CD4-positive, CD25-positive, alpha-beta regulatory T cell (primary cell): Measurements from ENCODE around the gene TMED9. TPM values are rescaled to one million over a fixed set of nuclear protein-coding genes. Genes with fewer than 3 reads are reported as not detected.

Experiments
- ATAC-seq, 2 donors: fragments of 150-1000 bp; cut with Tn5 transposase; one replicate each; pipeline ENCODE4 v1.10.0; 2021; ENCODE audit warnings: low read depth in 2 of 2, moderate number of reproducible peaks in 2 of 2, moderate library complexity in 1 of 2
- DNase-seq, 3 donors: peaks; one replicate each; pipeline versions ENCODE4 v3.0.0 to v3.0.0-alpha.2; 2012 to 2022; ENCODE audit warnings: mixed read lengths in 1 of 3
- H3K27ac ChIP-seq: one replicate; pipeline ENCODE4 v1.7.0; 2013; ENCODE audit warnings: mild to moderate bottlenecking, low read length; ENCODE audit not compliant: insufficient read depth, poor library complexity, severe bottlenecking
- H3K27me3 ChIP-seq: one replicate; pipeline ENCODE4 v1.7.0; 2013; ENCODE audit warnings: low read length; ENCODE audit not compliant: control insufficient read depth, insufficient read depth
- H3K36me3 ChIP-seq: one replicate; pipeline ENCODE4 v1.7.0; 2013; ENCODE audit warnings: mild to moderate bottlenecking, low read length, moderate library complexity; ENCODE audit not compliant: control insufficient read depth, insufficient read depth
- H3K4me1 ChIP-seq: 2 replicates; pipeline ENCODE4 v1.7.0; 2013; ENCODE audit warnings: mild to moderate bottlenecking, low read length; ENCODE audit not compliant: insufficient read depth, control insufficient read depth, poor library complexity, severe bottlenecking
- H3K4me3 ChIP-seq: one replicate; pipeline ENCODE4 v1.7.0; 2013; ENCODE audit warnings: low read depth, mild to moderate bottlenecking, low read length, moderate library complexity
- H3K9me3 ChIP-seq, 2 experiments: 1 replicate in 1 of 2; 2 replicates in 1 of 2; pipeline ENCODE4 v1.7.0; 2013; ENCODE audit warnings: low read length in 2 of 2, mild to moderate bottlenecking in 1 of 2, moderate library complexity in 1 of 2; ENCODE audit not compliant: control insufficient read depth in 2 of 2
- H3K27ac Mint-ChIP-seq, 3 donors: one replicate each; pipeline ENCODE4 v1.8.0; 2020 to 2022; ENCODE audit warnings: mild to moderate bottlenecking in 3 of 3, mixed read lengths in 3 of 3, moderate library complexity in 2 of 3
- H3K27me3 Mint-ChIP-seq: one replicate; pipeline ENCODE4 v1.8.0; 2022; ENCODE audit warnings: mild to moderate bottlenecking, mixed read lengths
- H3K36me3 Mint-ChIP-seq: one replicate; pipeline ENCODE4 v1.8.0; 2020; ENCODE audit warnings: mixed read lengths
- H3K4me1 Mint-ChIP-seq, 4 donors: one replicate each; pipeline ENCODE4 v1.8.0; 2020 to 2022; ENCODE audit warnings: mixed read lengths in 4 of 4, mild to moderate bottlenecking in 1 of 4
- H3K4me3 Mint-ChIP-seq, 4 donors: one replicate each; pipeline ENCODE4 v1.8.0; 2020 to 2022; ENCODE audit warnings: mild to moderate bottlenecking in 4 of 4, mixed read lengths in 4 of 4, moderate library complexity in 3 of 4
- H3K9me3 Mint-ChIP-seq, 7 donors: one replicate each; pipeline ENCODE4 v1.8.0; 2020 to 2022; ENCODE audit warnings: mixed read lengths in 7 of 7, mild to moderate bottlenecking in 3 of 7, moderate library complexity in 2 of 7
- polyA plus RNA-seq, 4 donors: library from polyadenylated mRNA; unstranded; fragments of 300-500 nt; fragmentation: Illumina TruSeq; gene quantifications; one replicate each; pipeline ENCODE4 v1.2.3, GENCODE V29; 2021
- total RNA-seq: library from RNA; stranded (reverse); gene quantifications from one replicate; pipeline ENCODE4 v1.2.3, GENCODE V29; 2022

The TMED9 gene
- total and polyA plus RNA-seq, 5 donors from 2014 or later: 63.2 to 141 (median 91.8) TPM

GRCh38 chr5:177596775-177597238 lies 4.8 kb downstream of the TMED9 start:
- peaks cover 35% of the 10 kb centered on the region for H3K4me1 ChIP-seq
- H3K27ac ChIP-seq: no peak overlapping the region
- no peaks in the 10 kb centered on the region for H3K9me3 ChIP-seq
- DNase-seq: no peak
- ATAC-seq: no peak
- peaks cover 35% of the 10 kb centered on the region for H3K36me3 ChIP-seq
- Mint-ChIP-seq H3K27ac (peak overlapping the region in 1 of 3 donors; percentile 80), H3K9me3 (no peaks in the 10 kb centered on the region), H3K4me3 (peak overlapping the region in 3 of 4 donors; percentile 38 to 73 (median 47)), H3K4me1 (peaks cover 0 to 50% (median 23%) of the 10 kb centered on the region in 4 donors), H3K36me3 (peaks cover 19% of the 10 kb centered on the region), H3K27me3 (peaks cover 6% of the 10 kb centered on the region)
- H3K4me3 ChIP-seq: no peak overlapping the region
- no peaks in the 10 kb centered on the region for H3K27me3 ChIP-seq

GRCh38 chr5:177598477-177598876 lies 6.5 kb downstream of the TMED9 start:
- H3K9me3 ChIP-seq: no peaks in the 10 kb centered on the region
- Mint-ChIP-seq H3K4me1 (peaks cover 0 to 44% (median 19%) of the 10 kb centered on the region in 4 donors), H3K27ac (peak overlapping the region in 2 of 3 donors; percentile 77 to 92), H3K27me3 (peaks cover 6% of the 10 kb centered on the region), H3K36me3 (peaks cover 16% of the 10 kb centered on the region), H3K4me3 (peak overlapping the region; percentile 76 to 93 (median 79)), H3K9me3 (no peaks in the 10 kb centered on the region)
- ATAC-seq (no peak), DNase-seq (no peak)
- no peak overlapping the region for H3K27ac ChIP-seq
- peaks cover 31% of the 10 kb centered on the region for H3K36me3 ChIP-seq
- H3K4me3 ChIP-seq: peak overlapping the region; percentile 3
- H3K27me3 ChIP-seq: no peaks in the 10 kb centered on the region
- peaks cover 22% of the 10 kb centered on the region for H3K4me1 ChIP-seq

- peak within 1 kb of the TSS; percentile 67 for H3K27ac ChIP-seq
- peaks cover 17% of the 10 kb centered on the region for H3K36me3 ChIP-seq
Measured at GRCh38 chr5:177599731-177600507, 7.9 kb downstream of the TMED9 start, which contains the start of gene B4GALT7. Gene B4GALT7 (plus strand): TSS chr5:177600132. CDS start chr5:177600211, 79 bp downstream.

GRCh38 chr5:177600508-177601018 lies 8.6 kb downstream of the TMED9 start:
- Histone ChIP-seq H3K4me3 (peak overlapping the region; percentile 87), H3K4me1 (peaks cover 17% of the 10 kb centered on the region), H3K36me3 (peaks cover 14% of the 10 kb centered on the region), H3K27ac (peak overlapping the region; percentile 67), H3K9me3 (no peaks in the 10 kb centered on the region), H3K27me3 (no peaks in the 10 kb centered on the region)
- peaks cover 6% of the 10 kb centered on the region for H3K27me3 Mint-ChIP-seq
- peak overlapping the region; percentile 92 to 100 (median 96) for H3K27ac Mint-ChIP-seq
- ATAC-seq: no peak
- H3K9me3 Mint-ChIP-seq: no peaks in the 10 kb centered on the region
- H3K36me3 Mint-ChIP-seq: peaks cover 16% of the 10 kb centered on the region
- peak in 2 of 3 donors; percentile 19 to 46 for DNase-seq
- peaks cover 0 to 50% (median 17%) of the 10 kb centered on the region in 4 donors for H3K4me1 Mint-ChIP-seq
- H3K4me3 Mint-ChIP-seq: peak overlapping the region; percentile 91 to 98 (median 94)

More at GRCh38 chr5:177599731-177600507, 7.9 kb downstream of the TMED9 start, which contains the start of gene B4GALT7:
- no peaks in the 10 kb centered on the region for H3K9me3 ChIP-seq
- Mint-ChIP-seq H3K27ac (peak within 1 kb of the TSS; percentile 92 to 100 (median 96)), H3K36me3 (peaks cover 11% of the 10 kb centered on the region), H3K27me3 (peaks cover 6% of the 10 kb centered on the region), H3K4me1 (peaks cover 0 to 44% (median 17%) of the 10 kb centered on the region in 4 donors), H3K9me3 (no peaks in the 10 kb centered on the region), H3K4me3 (peak within 1 kb of the TSS; percentile 93 to 98 (median 94))
- H3K4me1 ChIP-seq: peaks cover 17% of the 10 kb centered on the region
- no peaks in the 10 kb centered on the region for H3K27me3 ChIP-seq
- ATAC-seq (peak; percentile 90 to 91), DNase-seq (peak; percentile 74 to 86 (median 85))
- peak within 1 kb of the TSS; percentile 87 for H3K4me3 ChIP-seq

- ATAC-seq: no peak
- H3K4me3 ChIP-seq: peak overlapping the region; percentile 87
- no peak overlapping the region for H3K27ac ChIP-seq
- no peaks in the 10 kb centered on the region for H3K27me3 ChIP-seq
- peaks cover 6% of the 10 kb centered on the region for H3K27me3 Mint-ChIP-seq
- H3K36me3 ChIP-seq: peaks cover 8% of the 10 kb centered on the region
- peak overlapping the region in 2 of 3 donors; percentile 92 to 96 for H3K27ac Mint-ChIP-seq
- H3K4me1 Mint-ChIP-seq: peaks cover 0 to 54% (median 18%) of the 10 kb centered on the region in 4 donors
- DNase-seq: no peak
- H3K9me3 ChIP-seq: no peaks in the 10 kb centered on the region
- peak overlapping the region; percentile 91 to 98 (median 94) for H3K4me3 Mint-ChIP-seq
- peaks cover 15% of the 10 kb centered on the region for H3K36me3 Mint-ChIP-seq
- H3K4me1 ChIP-seq: peaks cover 17% of the 10 kb centered on the region
- H3K9me3 Mint-ChIP-seq: no peaks in the 10 kb centered on the region
Measured at GRCh38 chr5:177601126-177601525, 9.1 kb downstream of the TMED9 start.

- Histone ChIP-seq H3K36me3 (peaks cover 3% of the 10 kb centered on the region), H3K27ac (no peak overlapping the region), H3K4me3 (no peak overlapping the region), H3K4me1 (peaks cover 17% of the 10 kb centered on the region), H3K9me3 (no peaks in the 10 kb centered on the region), H3K27me3 (no peaks in the 10 kb centered on the region)
- H3K4me1 Mint-ChIP-seq: peaks cover 0 to 58% (median 19%) of the 10 kb centered on the region in 4 donors
- DNase-seq (no peak), ATAC-seq (no peak)
- peaks cover 6% of the 10 kb centered on the region for H3K27me3 Mint-ChIP-seq
- peak overlapping the region in 2 of 3 donors; percentile 15 to 42 for H3K27ac Mint-ChIP-seq
- H3K4me3 Mint-ChIP-seq: peak overlapping the region; percentile 67 to 96 (median 92)
- no peaks in the 10 kb centered on the region for H3K9me3 Mint-ChIP-seq
- peaks cover 18% of the 10 kb centered on the region for H3K36me3 Mint-ChIP-seq
Measured at GRCh38 chr5:177601577-177602457, 9.8 kb downstream of the TMED9 start.

GRCh38 chr5:177602458-177602830 lies 10.4 kb downstream of the TMED9 start:
- peaks cover 0 to 63% (median 19%) of the 10 kb centered on the region in 4 donors for H3K4me1 Mint-ChIP-seq
- no peaks in the 10 kb centered on the region for H3K27me3 ChIP-seq
- peaks cover 6% of the 10 kb centered on the region for H3K27me3 Mint-ChIP-seq
- ATAC-seq (no peak), DNase-seq (no peak)
- peaks cover 3% of the 10 kb centered on the region for H3K36me3 ChIP-seq
- H3K4me1 ChIP-seq: peaks cover 22% of the 10 kb centered on the region
- H3K27ac ChIP-seq: no peak overlapping the region
- H3K4me3 Mint-ChIP-seq: peak overlapping the region in 2 of 4 donors; percentile 3 to 69
- peaks cover 18% of the 10 kb centered on the region for H3K36me3 Mint-ChIP-seq
- H3K4me3 ChIP-seq: no peak overlapping the region
- no peaks in the 10 kb centered on the region for H3K9me3 ChIP-seq
- H3K9me3 Mint-ChIP-seq: no peaks in the 10 kb centered on the region
- H3K27ac Mint-ChIP-seq: peak overlapping the region in 2 of 3 donors; percentile 42 to 48
